Endometrial microvascular endothelial cells (primary cell): ENCODE results near the gene SLC22A5. TPM values are rescaled to one million over a fixed set of nuclear protein-coding genes. Genes with fewer than 3 reads are reported as not detected.

Experiments used
- in situ Hi-C: cut with HindIII; loops from 2 replicates; pipeline ENCODE4 v1.10.0; 2017; ENCODE audit warnings: low sequenced_read_pairs, low pct_unique_long_range_greater_than_20kb; ENCODE audit errors: inconsistent ontology term
- total RNA-seq: library from RNA; depleted of rRNA; stranded (reverse); fragments of >200 nt; gene quantifications from one replicate; pipeline ENCODE4 v1.2.3, GENCODE V29; 2015; ENCODE audit errors: inconsistent ontology term

SLC22A5 gene
- total RNA-seq, 1 donor from 2014 or later: 4.1 TPM

GRCh38 chr5:132419502-132420468, 50.3 kb downstream of the SLC22A5 start:
- in situ Hi-C loops: no loop called here

- in situ Hi-C loops: no loop called here
Measured at GRCh38 chr5:132420706-132421272, 51.3 kb downstream of the SLC22A5 start.

- in situ Hi-C loops: no loop called here
Measured at GRCh38 chr5:132421462-132421861, 52.0 kb downstream of the SLC22A5 start.

- in situ Hi-C loops: no loop called here
Measured at GRCh38 chr5:132422720-132423437, 53.4 kb downstream of the SLC22A5 start.

GRCh38 chr5:132423438-132423898, 54.0 kb downstream of the SLC22A5 start:
- in situ Hi-C loops: no loop called here

- in situ Hi-C loops: no loop called here
Measured at GRCh38 chr5:132424167-132424880, 54.8 kb downstream of the SLC22A5 start.

GRCh38 chr5:132425009-132425937, 55.8 kb downstream of the SLC22A5 start:
- in situ Hi-C loops: no loop called here

- in situ Hi-C loops: no loop called here
Measured at GRCh38 chr5:132425975-132426524, 56.5 kb downstream of the SLC22A5 start.

- in situ Hi-C loops: no loop called here
Measured at GRCh38 chr5:132426525-132427138, 57.1 kb downstream of the SLC22A5 start.

GRCh38 chr5:132427281-132428146, 58.0 kb downstream of the SLC22A5 start:
- in situ Hi-C loops: no loop called here

- in situ Hi-C loops: no loop called here
Measured at GRCh38 chr5:132428147-132428482, 58.6 kb downstream of the SLC22A5 start.

GRCh38 chr5:132428484-132429462, 59.3 kb downstream of the SLC22A5 start:
- in situ Hi-C loops: no loop called here

GRCh38 chr5:132429463-132430440, 60.2 kb downstream of the SLC22A5 start:
- in situ Hi-C loops: no loop called here

GRCh38 chr5:132430746-132431145, 61.2 kb downstream of the SLC22A5 start:
- in situ Hi-C loops: no loop called here
